HG03060 (cell line): ENCODE data around the gene AMZ2.

Experiments used
- ATAC-seq: cut with Tn5 transposase; IDR thresholded peaks from one replicate; pipeline ENCODE4 v1.9.1; 2021; ENCODE audit warnings: low read depth, moderate number of reproducible peaks; ENCODE audit not compliant: unreplicated experiment

Gene AMZ2

DNA sequence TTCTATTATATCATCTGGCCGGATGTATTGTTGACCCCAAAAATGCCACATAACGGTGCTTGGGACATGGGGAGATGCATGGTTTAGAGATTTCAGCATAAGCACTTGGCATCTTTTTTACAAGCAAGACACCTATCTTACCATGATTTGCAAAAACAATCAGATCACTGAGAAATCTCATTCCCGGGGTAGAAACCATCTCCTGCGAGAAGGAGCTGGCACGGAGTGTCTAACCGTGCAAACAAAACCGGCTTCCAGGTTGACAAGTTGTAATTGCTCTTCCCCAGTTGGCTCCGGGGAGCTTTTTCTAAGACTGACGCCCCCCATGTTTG is 42.1 kb downstream of the AMZ2 start:
- ATAC-seq, result no peak

DNA sequence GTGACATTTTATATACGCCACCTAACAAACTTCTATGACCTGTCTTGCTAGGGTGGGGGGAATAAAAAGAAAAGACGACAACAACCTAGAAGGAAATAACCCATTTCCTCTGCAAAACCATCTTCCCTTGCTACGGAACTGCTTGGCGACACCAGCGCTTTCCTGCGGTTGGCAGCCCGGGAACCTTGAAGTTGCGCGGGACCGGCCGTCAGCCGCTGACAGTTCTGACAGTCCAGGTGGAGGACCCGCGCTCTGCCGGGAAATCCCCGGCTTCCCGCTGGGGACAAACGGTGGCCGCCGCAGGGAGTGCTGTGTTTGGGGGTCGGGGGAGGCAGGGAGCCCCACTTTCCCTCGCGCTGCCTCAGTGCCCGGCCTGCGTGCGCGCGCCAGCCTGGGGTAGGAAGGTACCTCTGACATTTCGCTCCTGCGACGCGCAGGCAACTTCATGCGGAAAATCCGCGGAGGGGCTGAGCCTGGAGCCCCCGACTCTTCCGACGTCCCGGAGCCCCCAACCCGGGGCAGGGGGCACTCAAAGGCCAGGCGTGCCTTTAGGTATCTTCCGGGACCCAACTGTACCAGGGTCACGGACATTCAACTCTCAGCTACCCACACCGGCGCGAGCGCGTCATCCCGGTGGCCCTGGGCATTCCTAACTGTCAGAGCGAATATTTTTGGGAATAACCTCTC is 42.6 kb downstream of the AMZ2 start:
- ATAC-seq, result no peak

DNA sequence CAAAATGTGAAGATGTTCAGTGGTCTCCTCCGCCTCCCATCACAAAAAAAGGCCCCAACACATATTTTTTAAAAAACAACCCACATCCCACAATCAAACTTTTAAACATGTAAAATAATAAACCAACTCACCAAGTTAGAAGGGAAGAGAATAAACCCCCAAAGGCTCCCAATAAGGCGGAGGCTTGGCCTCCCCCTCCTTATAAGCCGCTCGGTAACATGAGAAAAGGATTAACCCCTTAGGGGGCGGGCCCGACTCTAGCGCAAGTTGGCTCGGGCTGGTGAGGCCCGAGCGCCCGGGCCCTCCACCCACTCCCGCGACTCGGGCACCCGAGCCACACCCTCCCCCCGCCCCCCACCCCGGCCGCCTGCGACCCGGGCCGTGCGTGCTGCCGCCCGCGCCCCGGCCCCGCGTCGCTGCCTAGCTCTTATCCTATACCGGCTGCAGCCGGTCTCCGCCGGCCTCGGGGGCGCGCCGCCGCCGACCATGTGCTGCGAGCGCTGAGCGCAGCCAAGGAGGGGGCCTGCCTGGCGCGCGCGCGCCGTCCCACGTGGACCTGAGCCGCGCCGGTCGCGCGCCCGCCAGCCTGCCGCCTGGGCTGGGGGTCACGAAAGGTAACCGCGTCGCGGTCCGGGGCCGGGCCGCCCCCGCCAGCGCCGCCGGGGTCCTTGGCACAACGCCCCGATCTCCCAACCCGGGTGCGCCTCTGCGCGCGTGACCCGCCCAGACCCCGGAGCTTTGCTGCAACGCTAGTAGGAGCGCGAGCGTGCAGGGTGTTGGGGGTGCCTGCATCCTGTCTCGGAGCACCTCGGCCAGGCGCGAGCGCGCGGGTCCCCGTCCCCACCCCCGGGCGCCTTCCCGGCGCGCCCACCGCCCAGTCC is 43.4 kb downstream of the AMZ2 start, which contains the start of the genes ARSG and SLC16A6:
Gene ARSG, plus strand, starts transcription at position 541 of the 881 bp plus-strand sequence. CDS start 15,999 bp downstream, outside the sequence.
Gene SLC16A6, minus strand, starts transcription at position 173 of the 881 bp plus-strand sequence. CDS start 12,807 bp downstream, outside the sequence.
- peak; percentile 19 for ATAC-seq

DNA sequence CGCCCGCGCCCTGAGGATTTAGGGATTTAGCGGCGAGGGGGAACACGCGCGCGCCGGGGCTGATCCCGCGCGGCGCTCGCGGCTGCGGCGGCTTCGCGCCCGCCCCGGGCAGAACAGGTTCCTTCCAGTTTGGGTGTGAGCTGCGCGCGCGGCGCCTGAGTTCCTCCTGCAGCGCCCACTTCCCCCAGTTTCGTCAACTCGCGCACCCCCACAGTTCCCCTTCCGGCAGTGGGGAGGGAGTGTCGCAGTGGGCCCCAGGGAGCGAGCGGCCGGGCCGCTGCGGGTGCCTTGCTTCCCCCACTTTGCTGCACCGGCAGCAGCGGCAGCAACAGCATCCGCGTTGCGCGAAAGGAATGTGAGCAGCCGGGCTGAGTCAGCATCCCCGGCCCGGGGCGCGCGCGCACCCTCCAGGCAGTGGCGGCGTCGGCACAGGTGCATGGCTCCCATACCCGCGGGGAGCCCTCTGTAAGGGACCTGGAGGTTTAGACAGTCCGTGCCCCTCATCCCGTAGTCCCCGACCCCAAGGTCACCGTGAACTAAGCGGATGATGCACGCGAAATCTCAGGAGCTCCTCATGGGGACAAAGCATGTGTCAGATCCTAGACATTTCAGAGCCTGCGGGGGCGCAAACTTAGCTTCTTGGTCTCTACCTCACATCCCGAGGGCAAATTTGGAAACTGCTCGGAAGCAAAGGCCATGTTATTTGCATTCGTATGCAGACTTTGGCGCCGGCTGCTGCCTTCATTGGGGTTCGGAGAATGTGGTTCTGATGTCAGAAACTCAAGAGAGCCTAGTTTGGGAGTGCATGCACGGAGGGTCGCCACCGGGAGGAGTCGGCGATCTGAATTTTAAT is 44.2 kb downstream of the AMZ2 start:
- peak; percentile 34 for ATAC-seq

DNA sequence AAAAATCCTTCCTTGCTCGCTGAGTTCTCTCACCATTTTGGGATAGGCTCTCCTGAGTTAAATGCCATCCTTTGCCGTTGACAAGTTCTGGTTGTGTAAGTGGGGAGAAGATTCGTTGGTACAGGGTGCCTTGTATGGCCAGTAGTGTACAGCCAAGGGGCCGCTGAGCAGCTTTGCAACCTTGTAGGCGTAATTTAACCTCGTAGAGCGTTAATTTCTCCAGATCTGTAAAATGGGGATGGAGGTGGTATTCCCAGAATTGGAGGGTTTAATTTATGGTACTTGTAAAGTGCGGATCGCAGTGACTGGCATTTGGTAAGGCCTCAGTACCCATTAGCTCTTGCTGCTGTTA is 44.8 kb downstream of the AMZ2 start:
- ATAC-seq, result no peak

DNA sequence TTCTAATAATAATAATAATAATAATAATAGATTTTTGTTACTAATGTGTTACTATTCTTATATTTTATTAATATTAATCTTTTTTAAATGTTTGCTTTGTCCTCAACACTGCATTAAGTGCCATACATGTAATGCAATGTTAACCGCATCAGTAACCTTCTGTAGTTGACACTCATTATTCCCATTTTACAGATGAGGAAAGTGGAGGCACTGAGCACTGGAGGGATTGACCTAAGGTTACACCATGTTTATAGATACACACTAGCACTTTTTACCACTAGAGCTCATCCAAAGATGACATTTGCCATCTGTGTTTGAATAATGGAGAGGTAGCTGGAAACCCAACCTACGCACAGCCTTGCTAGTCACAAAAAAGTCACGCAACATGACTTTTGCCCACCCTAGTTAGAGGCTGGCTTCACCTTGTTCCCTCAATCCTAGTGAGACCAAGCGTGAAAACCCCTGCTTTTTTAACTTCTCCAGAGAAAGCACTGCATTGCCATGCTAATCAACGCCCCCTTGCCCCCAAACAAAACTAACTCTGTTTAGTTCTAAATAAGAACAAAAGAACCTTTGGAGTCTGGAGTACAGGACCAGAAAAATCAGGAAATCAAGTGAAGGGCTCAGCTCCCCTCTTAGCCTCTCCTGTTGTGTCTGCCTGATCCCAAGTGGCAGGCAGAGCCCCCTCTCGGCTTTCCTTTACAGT is 45.8 kb downstream of the AMZ2 start:
- no peak for ATAC-seq

DNA sequence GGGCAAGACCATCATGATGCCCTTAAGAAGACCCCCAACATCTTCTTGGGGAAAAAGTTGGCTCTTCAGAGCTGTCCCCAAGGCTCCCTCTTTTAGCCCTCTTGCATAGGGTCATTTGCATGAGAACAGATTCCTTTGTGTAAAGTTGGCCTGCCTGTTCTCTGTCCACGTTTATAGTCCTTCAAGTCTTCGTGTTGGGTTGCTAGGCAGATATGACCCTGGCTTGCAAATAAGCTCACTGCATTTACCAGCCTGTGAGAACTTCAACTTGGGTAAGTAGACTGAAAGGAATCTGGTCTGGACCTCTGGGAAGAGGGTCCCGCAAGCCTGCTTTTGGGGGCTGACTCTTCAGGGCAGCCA is 46.3 kb downstream of the AMZ2 start:
- ATAC-seq, result no peak

DNA sequence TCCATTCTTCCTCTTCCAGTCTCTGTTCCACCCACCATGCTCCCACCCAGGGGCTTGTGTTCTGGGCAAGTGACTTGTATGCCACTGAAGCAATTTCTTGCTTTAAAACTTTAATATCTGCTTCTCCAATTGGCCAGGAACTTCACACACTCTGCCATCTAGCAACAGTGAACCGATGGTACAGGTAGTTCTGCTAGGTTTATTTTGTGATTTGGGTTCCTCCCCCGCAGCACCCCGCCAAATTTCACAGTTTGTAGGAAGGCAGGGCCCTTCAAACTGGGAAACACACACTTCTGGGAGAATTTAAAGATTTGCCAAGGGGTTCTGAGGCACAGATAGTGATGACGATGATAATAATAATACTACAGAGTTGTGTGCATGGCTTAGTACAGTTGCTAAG is 46.8 kb downstream of the AMZ2 start:
- no peak for ATAC-seq

DNA sequence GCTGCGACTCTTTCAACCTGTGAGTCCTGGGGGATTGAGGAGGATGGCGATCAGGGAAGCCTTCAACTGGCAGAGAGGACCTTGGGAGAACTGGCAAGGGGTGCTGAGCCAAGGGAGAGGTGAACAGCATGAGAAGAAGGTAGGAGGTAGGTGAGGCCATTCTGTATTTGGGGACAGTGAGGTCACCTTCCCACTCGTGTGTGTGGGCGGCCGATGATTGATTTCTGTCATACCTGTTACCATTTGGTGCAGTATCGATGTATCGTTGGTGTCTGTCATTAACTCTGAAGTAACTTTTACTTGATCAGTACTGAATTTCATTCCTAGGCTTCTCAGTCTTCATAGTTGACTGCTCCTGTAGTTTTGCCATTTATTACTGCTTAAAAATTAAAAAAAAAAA is 47.2 kb downstream of the AMZ2 start:
- no peak for ATAC-seq

DNA sequence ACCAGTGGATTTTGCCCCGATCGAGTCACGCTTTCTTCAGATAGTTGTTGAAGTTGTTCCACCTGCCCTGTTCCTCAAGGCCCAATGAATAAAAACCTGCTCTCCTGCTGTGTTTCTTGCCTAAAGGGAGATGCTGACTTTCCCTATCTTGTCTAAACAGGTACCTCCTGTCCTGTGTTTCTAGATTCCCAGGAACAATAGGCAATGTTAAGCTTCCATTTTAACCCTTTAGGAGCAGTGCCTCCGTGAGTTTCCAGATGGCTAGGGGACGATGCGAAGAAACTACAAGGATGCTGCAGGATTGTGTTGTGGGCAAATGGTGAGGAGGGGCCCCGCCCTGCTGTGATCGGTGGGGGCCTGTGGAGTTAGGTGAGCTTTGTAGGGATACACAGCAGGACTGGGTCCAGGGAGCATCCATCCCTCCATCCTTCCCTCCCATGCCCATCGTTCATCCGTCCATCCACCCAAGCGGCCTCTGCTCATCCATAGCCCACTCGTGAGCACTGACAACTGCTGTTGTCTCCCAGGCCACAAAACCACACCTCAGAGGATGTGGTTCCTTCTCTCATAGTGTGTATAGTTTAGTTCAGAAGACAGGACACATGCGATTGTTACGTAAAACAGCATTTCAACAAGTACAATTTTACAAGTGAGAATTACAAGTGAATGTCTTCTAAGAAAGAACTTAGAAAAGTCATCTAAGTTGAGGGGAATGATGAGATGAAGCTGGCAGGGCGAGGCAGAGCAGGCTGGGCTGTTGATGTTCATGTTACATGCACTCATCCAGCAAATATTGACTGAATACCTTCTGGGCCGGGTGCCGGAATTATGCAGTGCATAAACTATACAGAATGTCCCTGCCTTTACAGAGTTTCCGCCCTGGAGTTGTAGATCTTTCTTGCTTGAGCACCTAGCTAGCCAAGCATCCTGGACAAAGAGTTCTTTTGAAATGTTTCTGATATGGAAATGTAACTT is 48.7 kb downstream of the AMZ2 start:
- ATAC-seq, result no peak

DNA sequence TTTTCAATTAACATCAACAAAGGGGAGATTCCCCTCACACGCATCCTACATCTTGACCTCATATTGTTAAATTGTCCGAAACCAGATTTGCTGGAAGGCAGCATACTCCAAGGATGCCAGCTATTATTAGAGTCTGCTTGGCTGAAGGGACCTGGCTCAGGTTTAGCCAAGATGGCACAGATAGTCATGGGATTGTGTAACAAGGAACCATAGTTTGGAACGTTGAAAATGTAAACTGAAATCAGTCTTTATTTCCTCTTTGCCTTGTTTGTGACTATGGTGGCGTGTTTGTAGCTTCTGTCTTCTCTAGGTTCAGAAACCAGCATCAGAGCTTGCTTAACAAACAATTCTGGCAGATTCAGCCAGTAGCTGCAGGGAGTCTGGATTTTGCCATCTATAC is 49.4 kb downstream of the AMZ2 start:
- ATAC-seq, result no peak

DNA sequence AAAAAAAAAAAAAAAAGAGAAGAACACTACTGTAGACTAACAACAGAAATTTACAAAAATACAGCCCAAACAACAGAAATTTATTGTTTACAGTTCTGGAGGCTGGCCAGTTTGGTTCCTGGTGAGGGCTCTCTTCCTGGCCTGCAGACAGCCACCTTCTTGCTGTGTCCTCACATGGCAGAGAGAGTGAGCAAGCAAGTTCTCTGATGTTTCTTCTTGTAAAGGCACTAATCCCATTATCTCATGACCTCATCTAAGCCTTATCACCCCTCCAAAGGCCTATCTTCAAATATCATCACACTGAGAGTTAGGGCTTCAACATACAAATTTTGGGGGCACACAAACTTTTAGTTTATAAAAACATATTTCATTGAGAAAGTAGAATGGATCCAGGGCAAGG is 50.8 kb downstream of the AMZ2 start:
- no peak for ATAC-seq

DNA sequence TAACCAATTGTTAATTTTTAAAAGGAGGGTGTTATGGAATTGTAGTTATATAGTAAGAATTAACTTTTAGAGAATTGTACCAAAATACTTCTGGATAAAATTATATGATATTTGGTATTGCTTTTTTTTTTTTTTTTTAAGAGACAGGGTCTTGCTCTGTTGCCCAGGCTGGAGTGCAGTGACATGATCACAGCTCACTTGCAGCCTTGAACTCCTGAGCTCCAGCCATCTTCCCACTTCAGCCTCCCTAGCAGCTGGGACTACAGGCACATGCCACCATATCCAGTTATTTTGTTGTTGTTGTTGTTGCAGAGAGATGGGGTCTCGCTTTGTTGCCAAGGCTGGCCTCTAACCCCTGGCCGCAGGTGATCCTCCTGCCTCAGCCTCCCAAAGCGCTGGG is 52.0 kb downstream of the AMZ2 start:
- ATAC-seq, result no peak

DNA sequence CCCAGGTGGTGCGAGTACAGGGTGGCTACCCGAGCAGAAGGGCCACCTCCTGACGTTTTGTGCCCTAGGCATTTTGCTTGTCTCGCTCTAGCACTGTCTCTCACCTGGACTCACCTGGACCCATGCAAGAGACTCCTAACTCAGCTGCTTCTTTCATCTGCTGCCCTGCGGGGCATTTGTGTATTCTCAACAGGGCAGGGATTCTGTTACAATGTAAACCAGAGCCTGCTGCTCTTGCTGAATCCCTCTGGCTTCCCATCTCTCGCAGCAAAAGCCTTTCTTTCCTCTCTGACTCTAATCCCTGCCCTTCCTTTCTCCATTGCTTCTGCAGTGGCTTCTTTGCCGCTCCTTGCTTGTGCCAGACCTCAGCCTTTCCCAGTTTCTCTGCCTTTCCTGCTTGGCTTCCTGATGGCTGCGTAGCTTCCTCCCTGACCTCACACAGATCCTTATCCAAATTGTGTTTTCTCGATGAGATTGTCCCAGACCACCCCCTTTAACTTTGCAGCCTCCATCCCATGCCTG is 53.7 kb downstream of the AMZ2 start:
- no peak for ATAC-seq

DNA sequence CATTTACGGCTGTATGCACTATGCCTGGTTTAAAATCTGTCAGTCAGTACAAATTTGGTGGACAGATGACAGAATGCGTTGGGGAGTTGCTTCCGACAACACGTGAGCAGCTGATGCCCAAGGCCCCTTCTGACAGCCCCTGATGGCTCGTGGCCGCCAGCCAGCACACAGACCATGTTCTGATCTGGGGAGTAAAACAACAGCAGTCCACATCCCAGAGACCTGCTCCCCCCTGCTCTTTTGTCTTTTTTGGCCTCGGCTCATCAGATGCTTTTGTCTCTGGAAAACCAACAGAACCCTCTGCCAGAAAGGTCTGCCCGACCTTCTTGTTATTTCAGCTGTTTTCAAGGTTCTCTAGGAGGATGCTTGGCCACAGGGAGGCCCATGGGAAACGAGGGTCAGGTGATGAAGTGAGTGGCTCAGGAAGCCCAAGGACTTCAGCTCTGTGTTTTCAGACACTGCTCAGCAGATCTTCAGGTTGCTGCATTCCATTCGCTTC is 54.3 kb downstream of the AMZ2 start:
- ATAC-seq, result no peak

DNA sequence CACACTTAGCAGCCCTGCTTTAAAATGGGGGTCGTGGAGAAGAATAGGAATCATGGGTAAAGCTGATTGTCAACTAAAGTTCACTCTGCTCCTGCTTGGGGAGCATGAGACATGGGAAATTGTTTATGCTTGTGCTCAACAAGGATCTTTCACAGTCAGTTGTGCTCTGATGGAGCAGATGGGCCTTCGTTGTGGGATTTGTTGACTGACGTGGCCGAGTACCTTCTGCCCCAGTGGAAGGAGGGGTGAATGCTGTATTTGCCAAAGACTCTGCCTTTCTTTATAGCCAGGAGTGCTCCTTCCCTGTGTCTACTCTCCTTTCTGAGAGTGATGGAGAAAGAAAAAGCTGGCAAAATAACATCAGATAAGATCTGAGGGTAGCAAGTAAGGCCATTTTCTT is 54.8 kb downstream of the AMZ2 start:
- no peak for ATAC-seq

DNA sequence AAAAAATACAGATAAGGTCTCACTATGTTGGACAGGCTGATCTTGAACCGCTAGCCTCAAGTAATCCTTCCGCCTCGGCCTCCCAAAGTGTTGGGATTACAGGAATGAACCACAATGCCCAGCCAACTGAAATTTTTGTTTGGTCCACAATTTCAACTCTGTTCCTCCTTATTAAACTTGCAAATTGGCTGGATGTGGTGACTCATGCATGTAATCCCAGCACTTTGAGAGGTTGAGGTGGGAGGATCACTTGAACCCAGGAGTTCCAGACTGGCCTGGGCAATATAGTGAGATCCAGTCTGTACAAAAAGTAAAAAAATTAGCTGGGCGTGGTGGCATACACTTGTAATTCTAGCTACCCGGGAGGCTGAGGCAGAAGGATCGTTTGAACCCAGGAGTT is 56.9 kb downstream of the AMZ2 start:
- no peak for ATAC-seq

DNA sequence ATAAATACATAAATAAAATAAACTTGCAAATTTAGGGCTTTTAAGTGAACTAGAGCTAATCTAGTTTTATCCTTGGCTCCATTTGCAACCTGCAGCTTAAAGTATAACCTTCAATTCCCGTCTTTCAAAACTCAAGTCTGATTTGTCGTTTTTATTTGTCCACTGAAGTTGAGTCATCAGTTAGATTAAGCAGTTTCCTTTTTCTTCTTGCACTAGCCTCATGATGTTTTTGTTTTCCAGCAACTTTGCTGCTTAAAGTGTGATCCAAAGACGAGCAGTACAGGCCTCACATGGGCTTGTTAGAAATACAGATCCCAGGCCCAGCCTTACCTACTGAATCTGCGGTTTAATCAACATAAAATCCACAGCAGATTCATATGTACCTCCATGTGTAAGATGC is 57.3 kb downstream of the AMZ2 start:
- ATAC-seq, result no peak
